NCI-H1436 treated with DMSO at 0.1 percent for 48 hours (cell line): ENCODE results near the gene TTLL9.
A peak's percentile ranks its signal among the peaks of the same experiment; 100 is the strongest.

Experiments
- DNase-seq: peaks from one replicate; lab custom pipeline; 2025; lab: John Stamatoyannopoulos, UW

TTLL9 gene

GRCh38 chr20:31945319-31945718, 74.9 kb downstream of the TTLL9 start:
- no peak for DNase-seq

- no peak for DNase-seq
These were observed 75.4 kb downstream of the TTLL9 start for GRCh38 chr20:31945785-31946184.

- no peak for DNase-seq
These were observed 77.6 kb downstream of the TTLL9 start for GRCh38 chr20:31948008-31948407.

- DNase-seq = no peak
These were observed 79.6 kb downstream of the TTLL9 start for GRCh38 chr20:31949877-31950646.

GRCh38 chr20:31951203-31951529, 80.7 kb downstream of the TTLL9 start:
- no peak for DNase-seq

GRCh38 chr20:31951530-31952453, 81.4 kb downstream of the TTLL9 start, which contains the start of gene PDRG1:
TSS of gene PDRG1 (minus strand) at chr20:31952046. CDS start at chr20:31951961, 85 bp downstream.
- peak; percentile 86 for DNase-seq

- no peak for DNase-seq
These were observed 83.2 kb downstream of the TTLL9 start for GRCh38 chr20:31953556-31954148.

- no peak for DNase-seq
These were observed 84.1 kb downstream of the TTLL9 start for GRCh38 chr20:31954500-31954899.

GRCh38 chr20:31956556-31957526, 86.4 kb downstream of the TTLL9 start:
- no peak for DNase-seq

GRCh38 chr20:31962761-31963160, 92.3 kb downstream of the TTLL9 start:
- no peak for DNase-seq

- no peak for DNase-seq
These were observed 93.5 kb downstream of the TTLL9 start for GRCh38 chr20:31963889-31964288.

- no peak for DNase-seq
These were observed 96.7 kb downstream of the TTLL9 start for GRCh38 chr20:31966991-31967655.

GRCh38 chr20:31967830-31968249, 97.4 kb downstream of the TTLL9 start, which contains the start of gene XKR7:
TSS of gene XKR7 (plus strand) at chr20:31968151. CDS start at chr20:31968176, 25 bp downstream.
- no peak for DNase-seq

- DNase-seq = no peak
These were observed 98.1 kb downstream of the TTLL9 start for GRCh38 chr20:31968291-31969126.

- DNase-seq = no peak
These were observed 99.6 kb downstream of the TTLL9 start for GRCh38 chr20:31969991-31970390.

GRCh38 chr20:31972471-31973021, 102.1 kb downstream of the TTLL9 start:
- DNase-seq = no peak

GRCh38 chr20:31974296-31974695, 103.9 kb downstream of the TTLL9 start:
- DNase-seq = no peak

- no peak for DNase-seq
These were observed 104.6 kb downstream of the TTLL9 start for GRCh38 chr20:31974951-31975487.

GRCh38 chr20:31975874-31976273, 105.4 kb downstream of the TTLL9 start:
- no peak for DNase-seq
